WTC11 (cell line): ENCODE measurements around the gene ZNF273.

Experiments
- ATF3 ChIP-seq: sonication (generic); formaldehyde crosslinking; conservative IDR thresholded peaks from 2 replicates; pipeline ENCODE4 v1.8.1; 2022; ENCODE audit warnings: mild to moderate bottlenecking, missing genetic modification reagents
- CTCF ChIP-seq: fragments of 200-600 bp; IDR thresholded peaks from 2 replicates; pipeline ENCODE4 v1.8.0; 2022; ENCODE audit warnings: antibody characterized with exemption
- ELF4 ChIP-seq: sonication (generic); formaldehyde crosslinking; IDR thresholded peaks from 2 replicates; pipeline ENCODE4 v1.8.1; 2022; ENCODE audit warnings: low read depth, mild to moderate bottlenecking, moderate library complexity, missing genetic modification reagents
- TCF7 ChIP-seq: sonication (generic); formaldehyde crosslinking; IDR thresholded peaks from 2 replicates; pipeline ENCODE4 v1.8.0; 2022; ENCODE audit warnings: mild to moderate bottlenecking, low read depth, missing genetic modification reagents, moderate library complexity
- ZBTB43 ChIP-seq: sonication (generic); formaldehyde crosslinking; IDR thresholded peaks from 2 replicates; pipeline ENCODE4 v1.8.1; 2023; ENCODE audit warnings: mild to moderate bottlenecking, missing genetic modification reagents
- ZNF232 ChIP-seq: sonication (generic); formaldehyde crosslinking; IDR thresholded peaks from 2 replicates; pipeline ENCODE4 v1.8.0; 2022; ENCODE audit warnings: mild to moderate bottlenecking, missing genetic modification reagents
- TF ChIP-seq, protein P1 (sequence below): sonication (generic); formaldehyde crosslinking; IDR thresholded peaks from 2 replicates; pipeline ENCODE4 v1.8.1; 2022; ENCODE audit warnings: mild to moderate bottlenecking, missing genetic modification reagents, moderate library complexity, borderline replicate concordance
- TF ChIP-seq, protein P2 (sequence below): sonication (generic); formaldehyde crosslinking; IDR thresholded peaks from 2 replicates; pipeline ENCODE4 v1.8.1; 2022; ENCODE audit warnings: mild to moderate bottlenecking, moderate library complexity, missing genetic modification reagents
- TF ChIP-seq, protein P3 (sequence below): sonication (generic); formaldehyde crosslinking; IDR thresholded peaks from 2 replicates; pipeline ENCODE4 v1.8.1; 2022; ENCODE audit warnings: low read depth, missing genetic modification reagents, borderline replicate concordance

DNA sequence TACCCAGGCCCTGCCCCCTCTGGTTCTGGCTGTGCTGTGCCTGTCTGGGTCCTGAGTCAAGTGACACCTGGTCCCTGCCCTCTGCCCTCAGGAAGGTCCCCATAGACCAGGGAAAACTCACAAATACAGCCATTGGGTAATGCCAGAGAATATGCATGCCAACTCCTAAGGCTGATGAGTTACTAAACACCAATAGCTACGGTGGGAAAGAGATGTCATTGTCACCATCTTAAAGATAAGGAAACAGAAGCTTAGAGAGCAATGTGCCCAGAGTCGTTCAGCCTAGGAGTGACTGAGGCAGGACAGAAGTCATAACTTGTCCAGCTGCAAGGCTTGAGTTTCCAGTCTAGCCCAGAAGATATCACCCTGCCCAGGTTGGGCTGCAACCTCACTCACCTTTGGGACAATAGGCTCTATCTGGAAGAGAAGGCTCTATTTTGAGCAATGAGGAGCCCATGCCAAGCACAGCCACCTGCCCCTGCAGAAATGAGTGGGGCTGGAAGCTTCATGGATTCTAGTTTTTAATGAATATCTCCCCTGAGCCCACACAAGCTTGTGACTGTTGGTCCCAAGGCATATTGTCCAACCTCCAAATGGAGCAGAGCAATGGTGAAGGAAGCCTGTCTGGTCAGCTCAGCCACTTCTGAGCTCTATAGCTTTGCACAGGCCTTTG lies 42.6 kb downstream of the ZNF273 start:
- TF ChIP-seq ATF3 (CRISPR knock-in tag) (no peak), CTCF (no peak), ZBTB43 (CRISPR knock-in tag) (no peak), ELF4 (CRISPR knock-in tag) (no peak), TCF7 (no peak), ZNF232 (CRISPR knock-in tag) (no peak)
- TF ChIP-seq, protein P1, sequence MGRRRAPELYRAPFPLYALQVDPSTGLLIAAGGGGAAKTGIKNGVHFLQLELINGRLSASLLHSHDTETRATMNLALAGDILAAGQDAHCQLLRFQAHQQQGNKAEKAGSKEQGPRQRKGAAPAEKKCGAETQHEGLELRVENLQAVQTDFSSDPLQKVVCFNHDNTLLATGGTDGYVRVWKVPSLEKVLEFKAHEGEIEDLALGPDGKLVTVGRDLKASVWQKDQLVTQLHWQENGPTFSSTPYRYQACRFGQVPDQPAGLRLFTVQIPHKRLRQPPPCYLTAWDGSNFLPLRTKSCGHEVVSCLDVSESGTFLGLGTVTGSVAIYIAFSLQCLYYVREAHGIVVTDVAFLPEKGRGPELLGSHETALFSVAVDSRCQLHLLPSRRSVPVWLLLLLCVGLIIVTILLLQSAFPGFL (CRISPR knock-in tag): no peak
- TF ChIP-seq, protein P2, sequence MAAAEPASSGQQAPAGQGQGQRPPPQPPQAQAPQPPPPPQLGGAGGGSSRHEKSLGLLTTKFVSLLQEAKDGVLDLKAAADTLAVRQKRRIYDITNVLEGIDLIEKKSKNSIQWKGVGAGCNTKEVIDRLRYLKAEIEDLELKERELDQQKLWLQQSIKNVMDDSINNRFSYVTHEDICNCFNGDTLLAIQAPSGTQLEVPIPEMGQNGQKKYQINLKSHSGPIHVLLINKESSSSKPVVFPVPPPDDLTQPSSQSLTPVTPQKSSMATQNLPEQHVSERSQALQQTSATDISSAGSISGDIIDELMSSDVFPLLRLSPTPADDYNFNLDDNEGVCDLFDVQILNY: no peak
- TF ChIP-seq, protein P3, sequence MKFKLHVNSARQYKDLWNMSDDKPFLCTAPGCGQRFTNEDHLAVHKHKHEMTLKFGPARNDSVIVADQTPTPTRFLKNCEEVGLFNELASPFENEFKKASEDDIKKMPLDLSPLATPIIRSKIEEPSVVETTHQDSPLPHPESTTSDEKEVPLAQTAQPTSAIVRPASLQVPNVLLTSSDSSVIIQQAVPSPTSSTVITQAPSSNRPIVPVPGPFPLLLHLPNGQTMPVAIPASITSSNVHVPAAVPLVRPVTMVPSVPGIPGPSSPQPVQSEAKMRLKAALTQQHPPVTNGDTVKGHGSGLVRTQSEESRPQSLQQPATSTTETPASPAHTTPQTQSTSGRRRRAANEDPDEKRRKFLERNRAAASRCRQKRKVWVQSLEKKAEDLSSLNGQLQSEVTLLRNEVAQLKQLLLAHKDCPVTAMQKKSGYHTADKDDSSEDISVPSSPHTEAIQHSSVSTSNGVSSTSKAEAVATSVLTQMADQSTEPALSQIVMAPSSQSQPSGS (CRISPR knock-in tag): no peak
